Pancreas (tissue), 10 donors: Measurements from ENCODE around the gene LTB4R2. TPM values are rescaled to one million over a fixed set of nuclear protein-coding genes. Genes with fewer than 3 reads are reported as not detected.
A peak's percentile ranks its signal among the peaks of the same experiment; 100 is the strongest.

Experiments
- ATAC-seq, 4 donors: fragments of 200-7000 bp; cut with Tn5 transposase; one replicate each; pipeline versions ENCODE4 v1.8.0 to v1.9.1; 2020; ENCODE audit warnings: mild to moderate bottlenecking in 4 of 4, moderate library complexity in 4 of 4
- DNase-seq, 6 donors: peaks; one replicate each; pipeline ENCODE4 v3.0.0-alpha.2; 2020
- FAIRE-seq: peaks from 2 replicates; lab custom pipeline; 2012; peaks lifted over from hg19 to GRCh38; lab: Jason Lieb, UNC
- H3K27ac ChIP-seq, 4 donors: fragments of 200-600 bp; sonication (generic); 1 replicate in 3 of 4; 2 replicates in 1 of 4; pipeline versions ENCODE4 v1.5.0 to v1.8.0; 2020
- H3K27me3 ChIP-seq, 4 donors: fragments of 200-600 bp; one replicate each; pipeline ENCODE4 v1.8.0; 2021
- H3K36me3 ChIP-seq, 3 donors: fragments of 200-600 bp; sonication (generic) in 1 of 3; one replicate each; pipeline versions ENCODE4 v1.5.0 to v1.8.0; 2020 to 2021
- H3K4me1 ChIP-seq, 3 donors: fragments of 200-600 bp; one replicate each; pipeline ENCODE4 v1.8.0; 2021
- H3K4me3 ChIP-seq, 4 donors: fragments of 200-600 bp; sonication (generic) in 2 of 4; one replicate each; pipeline versions ENCODE4 v1.5.0 to v1.8.0; 2020 to 2021
- H3K9me3 ChIP-seq, 4 donors: fragments of 200-600 bp; one replicate each; pipeline ENCODE4 v1.8.0; 2021
- CTCF ChIP-seq, 4 donors: fragments of 200-600 bp; sonication (generic) in 3 of 4; IDR thresholded peaks; one replicate each; pipeline versions ENCODE4 v1.5.0 to v1.8.0; 2021; ENCODE audit warnings: antibody characterized with exemption in 4 of 4
- WGBS, 2 donors: extraction: QIAGEN DNeasy Blood & Tissue Kit; methylation state at CpG; one replicate each; pipeline ENCODE4 v1.1.7; 2013; 5-methylcytosine and 5-hydroxymethylcytosine counted together
- intact Hi-C, 3 donors: fragments of 100-400 bp; cut with DNase I; formaldehyde crosslinking; loops; one replicate each; pipeline versions ENCODE4 v1.11.1 to v1.14.2; 2022
- polyA plus RNA-seq, 2 donors: library from polyadenylated mRNA; stranded (reverse); fragments of 200-250 nt; gene quantifications; one replicate each; pipeline ENCODE4 v1.2.3, GENCODE V29; 2013
- total RNA-seq, 6 donors: library from RNA; stranded (reverse); fragmentation: NEBNext Ultra II Directional in 4 of 6; extraction: Animal tissue kit (Norgen Biotek cat#: 25700) in 4 of 6; gene quantifications; one replicate each; pipeline versions ENCODE4 v1.2.1 to v1.2.4, GENCODE V29; 2021 to 2023
- donor health status: healthy with polysubstance abuse.
- donor health status: DM: no; HTN: no; CAD: no; lungs with moderate emphysema.
- donor health status: DM: no; HTN: no; CAD: no.
- donor health status: control.
- donor health status: control.
- donor health status: Bipolar disorder and iron deficiency.
- donor health status: DM: yes; HTN: yes; CAD: no.
- donor health status: DM: no; HTN: no; CAD: no.
- donor health status: DM: no; HTN: no; CAD: no.
- donor health status: DM: yes; HTN: yes; CAD: no.

LTB4R2 gene
- total and polyA plus RNA-seq, 8 donors, result 0.73 to 3.1 (median 2.2) TPM

GRCh38 chr14:24262821-24263733 is 46.9 kb upstream of the LTB4R2 start, which contains the start of gene TGM1:
Gene TGM1, minus strand, starts transcription at chr14:24263177. Its CDS starts 825 bp downstream, at chr14:24262352.
- Histone ChIP-seq H3K36me3 (peaks cover 0 to 18% (median 0%) of the 10 kb centered on the region in 3 donors), H3K27me3 (no peaks in the 10 kb centered on the region), H3K4me3 (no peak within 1 kb of the TSS), H3K4me1 (no peaks in the 10 kb centered on the region), H3K27ac (no peak within 1 kb of the TSS), H3K9me3 (no peaks in the 10 kb centered on the region)
- ATAC-seq (no peak), DNase-seq (peak in 1 of 6 donors; percentile 48), FAIRE-seq (no peak)
- intact Hi-C loops, result no loop called here
- 53 to 68% methylated on average over 13 to 14 of the region's 14 CpGs for WGBS, 2 donors
- no peak for TF ChIP-seq CTCF (IDR thresholded peaks at IDR 0.05)

- no peak for TF ChIP-seq CTCF (IDR thresholded peaks at IDR 0.05)
- H3K9me3 ChIP-seq, result no peaks in the 10 kb centered on the region
- FAIRE-seq (no peak), ATAC-seq (no peak), DNase-seq (no peak)
- no peaks in the 10 kb centered on the region for H3K27me3 ChIP-seq
- no peak overlapping the region for H3K4me3 ChIP-seq
- WGBS, 2 donors, result 64 to 77% methylated on average over 6 of the region's 6 CpGs
- H3K4me1 ChIP-seq, result no peaks in the 10 kb centered on the region
- H3K36me3 ChIP-seq, result peaks cover 0 to 18% (median 0%) of the 10 kb centered on the region in 3 donors
- no peak overlapping the region for H3K27ac ChIP-seq
- intact Hi-C loops, result no loop called here
These were observed 46.1 kb upstream of the LTB4R2 start for GRCh38 chr14:24263848-24264247.

- DNase-seq (peak in 1 of 6 donors; percentile 51), FAIRE-seq (no peak), ATAC-seq (peak in 1 of 4 donors; percentile 14)
- Histone ChIP-seq H3K4me1 (no peaks in the 10 kb centered on the region), H3K27ac (no peak overlapping the region), H3K27me3 (no peaks in the 10 kb centered on the region), H3K36me3 (peaks cover 0 to 18% (median 0%) of the 10 kb centered on the region in 3 donors), H3K9me3 (no peaks in the 10 kb centered on the region), H3K4me3 (no peak overlapping the region)
- no peak for TF ChIP-seq CTCF (IDR thresholded peaks at IDR 0.05)
- WGBS, 2 donors, result 76 to 79% methylated on average over 6 of the region's 6 CpGs
- intact Hi-C loops, result no loop called here
These were observed 45.6 kb upstream of the LTB4R2 start for GRCh38 chr14:24264298-24264697.

- Histone ChIP-seq H3K36me3 (peaks cover 0 to 18% (median 0%) of the 10 kb centered on the region in 3 donors), H3K4me1 (no peaks in the 10 kb centered on the region), H3K9me3 (no peaks in the 10 kb centered on the region), H3K4me3 (no peak overlapping the region), H3K27me3 (no peaks in the 10 kb centered on the region), H3K27ac (no peak overlapping the region)
- TF ChIP-seq CTCF (IDR thresholded peaks at IDR 0.05), result no peak
- FAIRE-seq (no peak), DNase-seq (peak in 2 of 6 donors; percentile 17 to 56), ATAC-seq (no peak)
- intact Hi-C loops, result no loop called here
- 90 to 91% methylated on average over 18 of the region's 18 CpGs for WGBS, 2 donors
These were observed 43.3 kb upstream of the LTB4R2 start for GRCh38 chr14:24266344-24267244.
